Measurements from ENCODE around the gene EPHA2.

- TF ChIP-seq CTCF (IDR thresholded peaks at IDR 0.05) (no peak), POLR2A (IDR thresholded peaks at IDR 0.05) (no peak)
Measured at GRCh38 chr1:16109571-16109970, 46.3 kb downstream of the EPHA2 start.

Data from tibial nerve (tissue), 3 donors.